A673 (cell line): ENCODE data around the gene NAV1.

Experiments
- EZH2 ChIP-seq: fragments of 200-600 bp; sonication (generic); IDR thresholded peaks from 2 replicates; pipeline ENCODE4 v1.6.1; 2017; ENCODE audit warnings: borderline replicate concordance, low read depth, mild to moderate bottlenecking, mixed read lengths, antibody characterized with exemption, low read length; ENCODE audit not compliant: poor library complexity, severe bottlenecking
- TF ChIP-seq, protein P1 (sequence below): fragments of 300-800, 200-600 bp; sonication (generic); conservative IDR thresholded peaks from 2 replicates; pipeline ENCODE4 v1.5.1; 2017; ENCODE audit warnings: low read depth, mild to moderate bottlenecking, antibody characterized with exemption, low read length, moderate library complexity, mixed read lengths

DNA sequence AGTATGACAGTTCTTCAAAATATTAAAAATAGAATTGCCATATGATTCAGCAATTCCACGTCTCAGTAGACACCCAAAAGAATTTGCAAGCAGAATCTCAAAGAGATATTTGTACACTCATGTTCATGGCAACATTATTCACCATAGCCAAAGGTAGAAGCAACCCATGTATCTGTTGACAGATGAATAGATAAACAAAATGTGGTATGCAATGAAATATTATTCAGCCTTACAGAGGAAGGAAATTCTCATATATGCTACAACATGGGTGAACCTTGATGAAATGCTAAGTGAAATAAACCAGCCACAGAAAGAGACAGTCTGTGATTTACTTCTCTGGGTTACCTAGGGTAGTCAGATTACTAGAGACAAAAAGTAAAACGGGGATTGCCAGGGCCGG, 47.0 kb downstream of the NAV1 start:
- TF ChIP-seq, protein P1, sequence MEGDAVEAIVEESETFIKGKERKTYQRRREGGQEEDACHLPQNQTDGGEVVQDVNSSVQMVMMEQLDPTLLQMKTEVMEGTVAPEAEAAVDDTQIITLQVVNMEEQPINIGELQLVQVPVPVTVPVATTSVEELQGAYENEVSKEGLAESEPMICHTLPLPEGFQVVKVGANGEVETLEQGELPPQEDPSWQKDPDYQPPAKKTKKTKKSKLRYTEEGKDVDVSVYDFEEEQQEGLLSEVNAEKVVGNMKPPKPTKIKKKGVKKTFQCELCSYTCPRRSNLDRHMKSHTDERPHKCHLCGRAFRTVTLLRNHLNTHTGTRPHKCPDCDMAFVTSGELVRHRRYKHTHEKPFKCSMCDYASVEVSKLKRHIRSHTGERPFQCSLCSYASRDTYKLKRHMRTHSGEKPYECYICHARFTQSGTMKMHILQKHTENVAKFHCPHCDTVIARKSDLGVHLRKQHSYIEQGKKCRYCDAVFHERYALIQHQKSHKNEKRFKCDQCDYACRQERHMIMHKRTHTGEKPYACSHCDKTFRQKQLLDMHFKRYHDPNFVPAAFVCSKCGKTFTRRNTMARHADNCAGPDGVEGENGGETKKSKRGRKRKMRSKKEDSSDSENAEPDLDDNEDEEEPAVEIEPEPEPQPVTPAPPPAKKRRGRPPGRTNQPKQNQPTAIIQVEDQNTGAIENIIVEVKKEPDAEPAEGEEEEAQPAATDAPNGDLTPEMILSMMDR, result no peak
- TF ChIP-seq EZH2, result no peak
